MM.1S (cell line): Measurements from ENCODE around the gene ST3GAL3.

ENCODE experiments used
- EZH2 ChIP-seq: fragments of 300-600 bp; sonication (generic); optimal IDR thresholded peaks from 2 replicates; pipeline ENCODE3; 2017; ENCODE audit warnings: low read depth, mild to moderate bottlenecking, antibody characterized with exemption, low read length, mixed read lengths
- EZH2phosphoT487 ChIP-seq: fragments of 300-600 bp; sonication (generic); IDR thresholded peaks from 2 replicates; pipeline ENCODE4 v1.6.1; 2018; ENCODE audit warnings: antibody characterized with exemption, low read length
- TF ChIP-seq, protein P1 (sequence below): fragments of 300-600 bp; sonication (generic); IDR thresholded peaks from 2 replicates; pipeline ENCODE4 v1.5.1; 2016; ENCODE audit warnings: antibody characterized with exemption, low read length, mixed read lengths

- no peak for TF ChIP-seq EZH2phosphoT487
- TF ChIP-seq, protein P1, sequence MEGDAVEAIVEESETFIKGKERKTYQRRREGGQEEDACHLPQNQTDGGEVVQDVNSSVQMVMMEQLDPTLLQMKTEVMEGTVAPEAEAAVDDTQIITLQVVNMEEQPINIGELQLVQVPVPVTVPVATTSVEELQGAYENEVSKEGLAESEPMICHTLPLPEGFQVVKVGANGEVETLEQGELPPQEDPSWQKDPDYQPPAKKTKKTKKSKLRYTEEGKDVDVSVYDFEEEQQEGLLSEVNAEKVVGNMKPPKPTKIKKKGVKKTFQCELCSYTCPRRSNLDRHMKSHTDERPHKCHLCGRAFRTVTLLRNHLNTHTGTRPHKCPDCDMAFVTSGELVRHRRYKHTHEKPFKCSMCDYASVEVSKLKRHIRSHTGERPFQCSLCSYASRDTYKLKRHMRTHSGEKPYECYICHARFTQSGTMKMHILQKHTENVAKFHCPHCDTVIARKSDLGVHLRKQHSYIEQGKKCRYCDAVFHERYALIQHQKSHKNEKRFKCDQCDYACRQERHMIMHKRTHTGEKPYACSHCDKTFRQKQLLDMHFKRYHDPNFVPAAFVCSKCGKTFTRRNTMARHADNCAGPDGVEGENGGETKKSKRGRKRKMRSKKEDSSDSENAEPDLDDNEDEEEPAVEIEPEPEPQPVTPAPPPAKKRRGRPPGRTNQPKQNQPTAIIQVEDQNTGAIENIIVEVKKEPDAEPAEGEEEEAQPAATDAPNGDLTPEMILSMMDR, result no peak
- no peak for TF ChIP-seq EZH2
Measured at GRCh38 chr1:43824795-43825194, 117.5 kb downstream of the ST3GAL3 start.
